Panc1 (cell line): Measurements from ENCODE around the gene UBAC2.

ENCODE experiments used
- CTCF ChIP-seq: fragments of 450-650 bp; IDR thresholded peaks from 2 replicates; pipeline ENCODE4 v1.5.1; 2017; ENCODE audit warnings: mild to moderate bottlenecking
- POLR2AphosphoS5 ChIP-seq: IDR thresholded peaks from 2 replicates; pipeline ENCODE4 v1.6.1; 2012; ENCODE audit warnings: mild to moderate bottlenecking, low read depth, low read length, moderate library complexity
- REST ChIP-seq, 2 experiments: IDR thresholded peaks; 2 replicates each; pipeline ENCODE4 v1.6.1; 2011 to 2012; ENCODE audit warnings: low read depth in 2 of 2, control low read depth in 1 of 2, low read length in 1 of 2, mild to moderate bottlenecking in 1 of 2, moderate library complexity in 1 of 2; ENCODE audit not compliant: insufficient read depth in 1 of 2
- SIN3A ChIP-seq: IDR thresholded peaks from 2 replicates; pipeline ENCODE4 v1.6.1; 2012; ENCODE audit warnings: low read depth, mild to moderate bottlenecking, low read length, moderate library complexity, borderline replicate concordance; ENCODE audit not compliant: insufficient read depth

- TF ChIP-seq CTCF (no peak), REST (IDR thresholded peaks at IDR 0.05; ENCODE audit: insufficient read depth in 1 of 2, low read depth in 2 of 2, low read length in 1 of 2) (no peak), POLR2AphosphoS5 (no peak), SIN3A (no peak)
These were observed 58.3 kb downstream of the UBAC2 start for GRCh38 chr13:99258946-99259345.
